Measurements from ENCODE around the gene USP31.
"Not testable (repeated sequence)": the region's sequence is repeated elsewhere in the genome, so short reads cannot be mapped to it uniquely, and the experiment has no call there.

The USP31 gene

DNA sequence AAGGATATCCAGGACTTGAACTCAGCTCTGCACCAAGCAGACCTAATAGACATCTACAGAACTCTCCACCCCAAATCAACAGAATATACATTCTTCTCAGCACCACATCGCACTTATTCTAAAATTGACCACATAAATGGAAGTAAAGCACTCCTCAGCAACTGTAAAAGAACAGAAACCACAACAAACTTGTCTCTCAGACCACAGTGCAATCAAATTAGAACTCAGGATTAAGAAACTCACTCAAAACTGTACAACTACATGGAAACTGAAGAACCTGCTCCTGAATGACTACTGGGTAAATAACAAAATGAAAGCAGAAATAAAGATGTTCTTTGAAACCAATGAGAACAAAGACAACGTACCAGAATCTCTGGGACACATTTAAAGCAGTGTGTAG lies 52.8 kb downstream of the USP31 start:
- not testable (repeated sequence) for DNase-seq (ENCODE audit: low read depth)

DNA sequence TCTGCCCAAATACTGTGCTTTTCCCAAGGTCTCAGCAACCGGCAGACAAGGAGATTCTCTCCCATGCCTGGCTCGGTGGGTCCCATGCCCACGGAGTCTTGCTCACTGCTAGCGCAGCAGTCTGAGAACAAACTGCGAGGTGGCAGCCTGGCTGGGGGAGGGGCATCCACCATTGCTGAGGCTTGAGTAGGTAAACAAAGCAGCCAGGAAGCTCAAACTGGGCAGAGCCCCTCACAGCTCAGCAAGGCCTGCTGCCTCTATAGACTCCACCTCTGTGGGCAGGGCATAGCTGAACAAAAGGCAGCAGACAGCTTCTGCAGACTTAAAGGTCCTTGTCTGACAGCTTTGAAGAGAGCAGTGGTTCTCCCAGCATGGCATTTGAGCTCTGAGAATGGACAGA lies 55.1 kb downstream of the USP31 start:
- not testable (repeated sequence) for DNase-seq (ENCODE audit: low read depth)

DNA sequence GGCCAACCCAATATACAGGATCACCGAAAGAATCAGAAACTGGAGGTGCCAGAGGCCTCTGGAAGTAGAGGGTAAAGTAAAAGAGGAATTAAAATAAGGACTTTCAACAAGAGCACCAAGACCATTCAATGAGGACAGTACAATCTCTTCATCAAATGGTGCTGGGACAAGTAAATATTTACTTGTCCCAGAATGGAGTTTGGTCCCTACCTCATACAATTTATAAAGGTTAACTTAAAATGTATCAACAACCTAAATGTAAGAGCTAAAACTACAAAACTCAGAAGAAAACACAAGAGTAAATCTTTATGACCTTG lies 56.5 kb downstream of the USP31 start:
- DNase-seq (ENCODE audit: low read depth) = no peak

DNA sequence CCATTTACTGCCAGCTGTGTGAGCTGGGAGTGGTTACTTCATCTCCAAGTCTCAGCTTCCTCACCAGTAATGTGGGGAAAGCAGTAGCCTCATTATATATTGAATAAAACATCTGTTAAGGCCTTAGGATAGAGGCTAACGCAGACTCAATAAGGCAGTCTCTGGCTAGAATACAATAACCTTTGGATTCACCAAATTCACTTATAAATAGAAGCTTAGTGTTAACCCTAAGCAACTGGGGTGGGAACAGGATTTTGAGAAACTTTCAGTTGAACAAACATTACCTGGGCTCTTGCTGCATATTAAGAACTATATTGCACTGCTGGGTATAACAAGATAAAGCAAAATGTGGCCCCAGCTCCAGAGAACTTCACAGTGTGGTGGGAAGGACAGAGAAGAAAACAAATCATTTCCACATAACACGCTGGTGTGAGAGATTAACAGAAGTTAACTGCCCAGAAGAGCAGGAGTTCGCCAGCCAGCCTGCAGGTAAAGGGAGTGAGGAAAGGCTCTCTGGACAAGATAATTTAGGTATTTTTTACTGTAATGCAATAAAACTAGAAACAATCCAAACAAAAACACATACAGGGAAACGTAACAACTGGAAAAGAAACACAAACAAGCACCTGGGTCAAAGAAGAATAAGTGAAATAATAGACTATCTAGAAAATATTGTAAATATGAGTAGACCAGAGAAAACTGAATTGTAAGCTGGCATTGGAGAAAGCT lies 57.0 kb downstream of the USP31 start:
- no peak for DNase-seq (ENCODE audit: low read depth)

DNA sequence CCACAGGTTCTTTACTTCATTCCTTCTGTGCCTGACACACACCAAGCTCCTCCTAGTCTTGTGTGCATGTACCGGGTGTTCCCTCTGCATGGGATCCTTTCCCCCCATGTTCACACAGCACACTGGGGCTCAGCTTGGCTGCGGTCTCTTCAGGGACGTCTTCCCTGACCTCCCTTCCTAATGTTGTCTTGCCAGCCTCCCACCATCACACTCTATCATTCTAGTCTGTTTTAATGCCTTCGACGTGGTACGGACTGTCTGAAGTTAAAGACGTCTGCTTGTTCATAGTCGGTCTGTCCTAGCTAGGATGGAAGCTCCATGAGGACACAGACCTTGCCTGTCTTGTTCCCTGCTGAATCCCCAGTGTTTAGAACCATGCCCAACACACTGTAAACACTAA lies 60.1 kb downstream of the USP31 start:
- DNase-seq (ENCODE audit: low read depth) = no peak

DNA sequence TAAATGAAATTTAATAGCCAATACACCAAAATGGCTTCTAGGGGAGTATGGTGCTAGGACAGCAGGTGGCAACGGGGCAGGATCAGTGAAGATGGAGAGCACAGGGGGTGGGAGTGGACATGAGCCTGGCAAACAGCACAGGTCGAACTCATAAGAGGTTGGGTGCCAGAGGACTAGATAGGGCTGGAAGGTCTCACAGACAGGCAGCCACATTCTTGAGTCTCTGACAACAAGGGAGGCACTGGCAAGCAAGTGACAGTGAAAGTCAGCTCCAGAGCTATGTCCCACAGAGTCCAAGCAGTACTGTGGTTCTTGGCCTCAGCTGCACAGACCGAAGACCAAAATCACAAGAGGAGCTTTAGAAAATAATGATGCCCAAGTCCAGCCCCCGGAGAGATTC lies 61.2 kb downstream of the USP31 start:
- no peak for DNase-seq (ENCODE audit: low read depth)

DNA sequence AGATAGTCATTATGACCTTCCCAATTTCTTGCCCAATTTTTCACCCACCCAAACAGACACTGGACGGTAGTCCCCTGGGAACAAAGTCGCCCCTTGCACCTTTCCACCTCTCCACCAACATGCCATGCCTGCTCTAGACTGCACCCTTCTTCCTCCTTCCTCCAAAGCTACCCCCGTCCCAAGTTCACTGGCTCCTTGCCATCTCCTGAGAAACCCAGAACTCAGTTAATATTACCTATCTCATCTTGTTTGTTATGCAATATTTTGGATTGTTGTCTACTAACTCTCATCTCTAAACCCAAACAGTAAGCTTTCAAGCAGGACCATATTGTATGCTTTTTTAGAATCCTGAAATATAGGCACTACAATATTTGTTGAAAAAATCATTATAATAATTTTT lies 63.3 kb downstream of the USP31 start:
- no peak for DNase-seq (ENCODE audit: low read depth)

DNA sequence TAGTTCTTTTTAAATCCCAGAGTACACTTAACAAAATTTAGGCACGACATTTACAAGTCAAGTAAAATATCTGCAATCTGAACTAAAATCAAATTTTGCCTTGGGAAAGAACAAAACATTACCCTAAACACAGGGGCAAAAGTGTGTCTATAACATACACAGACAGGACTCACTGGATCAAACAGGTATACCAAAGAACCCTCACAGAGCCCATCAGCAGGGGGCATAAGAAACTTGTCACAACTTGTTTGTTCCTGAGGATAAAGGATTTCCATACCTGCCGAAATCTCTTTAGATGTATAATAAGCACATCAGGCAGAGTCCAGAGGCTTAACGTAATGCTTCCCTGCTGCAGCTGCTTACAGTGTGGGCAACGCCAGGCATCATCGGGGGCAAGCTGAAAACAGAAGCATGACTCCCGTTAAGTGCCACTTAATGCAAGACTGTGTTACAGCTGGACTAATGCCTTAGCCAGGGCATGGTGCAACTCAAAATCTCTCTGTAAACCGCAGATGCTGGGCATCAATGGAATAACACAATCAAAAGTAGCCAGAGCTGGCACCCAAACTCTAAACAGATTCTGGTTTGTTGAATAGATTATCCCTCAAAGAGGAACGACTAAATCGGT lies 67.0 kb downstream of the USP31 start:
- DNase-seq (ENCODE audit: low read depth) = no peak

DNA sequence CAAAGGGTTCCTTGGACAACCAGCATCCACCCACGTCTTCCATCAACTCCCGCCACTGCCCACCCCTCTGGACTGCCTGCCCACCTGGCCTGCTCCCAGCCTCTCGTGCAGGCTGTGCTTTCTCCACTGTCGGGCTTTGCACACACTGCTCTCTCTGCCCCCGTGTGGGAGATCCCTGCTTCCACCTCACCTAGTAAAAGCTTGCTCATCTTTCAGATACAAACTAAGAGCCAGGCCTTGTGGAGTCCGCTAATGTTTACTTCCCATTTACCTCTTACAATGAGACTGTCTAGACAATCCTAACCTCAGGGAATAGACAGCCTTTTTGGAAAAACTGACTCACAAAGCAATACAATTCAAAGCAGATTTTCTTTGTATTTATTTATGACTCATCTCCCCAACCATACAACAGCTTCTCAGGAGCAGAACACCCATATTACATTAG lies 67.6 kb downstream of the USP31 start:
- DNase-seq (ENCODE audit: low read depth) = no peak

DNA sequence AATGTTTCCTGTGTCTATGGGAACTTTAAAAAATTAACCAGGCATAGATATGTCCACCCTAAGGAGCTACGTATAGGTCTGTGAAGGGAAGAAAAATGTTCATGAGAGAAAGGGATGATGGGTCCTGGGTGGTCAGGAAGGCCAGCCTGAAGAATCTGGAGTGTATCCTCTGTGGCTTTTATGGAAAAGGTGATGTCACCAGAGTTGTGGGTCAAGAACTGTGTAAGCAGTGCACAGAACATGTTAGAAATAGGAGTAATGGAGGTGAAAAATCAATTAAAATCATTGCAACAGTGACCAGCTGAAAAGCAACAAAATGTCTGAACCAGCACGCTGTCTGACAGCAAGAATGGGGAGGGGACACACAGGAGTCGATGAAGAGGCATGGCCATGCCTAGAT lies 68.5 kb downstream of the USP31 start:
- DNase-seq (ENCODE audit: low read depth) = no peak

DNA sequence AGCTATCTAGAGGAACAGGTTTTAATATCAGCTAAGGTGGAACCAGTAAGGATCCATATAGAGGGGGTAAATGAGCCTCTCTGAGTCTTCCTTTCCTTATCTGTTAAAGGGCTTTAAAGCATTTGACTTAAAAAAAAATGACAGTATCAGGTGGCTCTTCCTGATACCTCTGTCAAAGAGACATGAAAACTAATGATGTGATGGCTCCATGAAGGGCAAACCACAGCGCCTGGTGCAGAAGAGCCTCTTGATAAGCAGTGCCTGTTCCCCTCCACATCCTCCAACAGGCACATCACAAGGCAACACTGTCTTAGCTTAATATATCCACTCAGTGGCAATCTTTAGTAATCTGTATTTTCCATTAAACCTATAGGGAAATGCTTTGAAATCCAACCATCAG lies 68.9 kb downstream of the USP31 start:
- no peak for DNase-seq (ENCODE audit: low read depth)

DNA sequence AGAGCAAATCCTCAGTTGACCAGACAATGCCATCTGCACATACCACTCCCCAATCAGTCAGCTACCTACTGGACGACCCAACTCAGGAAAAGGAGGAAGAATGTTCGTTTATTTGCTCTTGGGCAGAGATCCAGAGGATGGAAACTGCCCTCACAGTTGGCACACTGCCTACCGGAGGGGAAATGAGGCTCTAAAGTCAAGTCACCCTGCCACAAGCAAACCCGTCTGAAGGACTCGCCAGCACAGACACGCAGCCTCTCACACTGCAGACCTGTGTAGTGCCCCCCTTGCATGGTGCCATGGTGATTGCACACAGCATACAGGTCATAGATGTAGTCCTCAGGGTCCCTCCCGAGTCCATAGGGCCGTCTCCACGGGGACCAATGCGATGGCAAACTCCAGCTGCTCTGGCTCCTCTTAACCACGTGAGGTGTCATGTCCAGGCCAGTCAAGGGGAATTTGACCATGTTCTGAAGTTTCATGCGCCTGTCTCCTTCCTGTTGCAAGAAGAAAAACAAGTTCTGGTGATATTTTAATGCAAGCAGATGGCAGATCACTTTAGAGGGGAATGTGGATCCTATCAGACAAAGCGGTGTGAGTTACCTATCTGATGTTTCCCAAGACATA lies 69.5 kb downstream of the USP31 start:
- DNase-seq (ENCODE audit: low read depth) = no peak

DNA sequence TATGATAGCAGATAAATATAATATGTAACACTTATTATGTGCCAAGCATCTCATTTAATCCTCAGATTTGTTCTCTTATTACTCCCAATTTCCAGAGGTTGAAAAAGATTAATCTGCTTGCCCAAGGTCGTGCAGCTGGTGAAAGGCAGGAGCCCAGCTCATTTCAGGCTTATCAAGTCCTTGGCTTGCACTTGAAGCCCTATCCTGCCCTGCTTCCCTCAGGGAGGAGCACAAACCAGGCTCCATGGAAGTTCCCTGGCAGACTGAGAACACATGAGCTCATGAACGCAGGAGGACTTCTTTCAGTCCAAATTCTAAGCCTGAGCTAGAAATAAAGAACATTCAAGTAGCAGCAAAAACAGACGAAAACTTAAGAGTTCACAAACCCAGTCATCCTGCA lies 74.8 kb downstream of the USP31 start:
- no peak for DNase-seq (ENCODE audit: low read depth)

DNA sequence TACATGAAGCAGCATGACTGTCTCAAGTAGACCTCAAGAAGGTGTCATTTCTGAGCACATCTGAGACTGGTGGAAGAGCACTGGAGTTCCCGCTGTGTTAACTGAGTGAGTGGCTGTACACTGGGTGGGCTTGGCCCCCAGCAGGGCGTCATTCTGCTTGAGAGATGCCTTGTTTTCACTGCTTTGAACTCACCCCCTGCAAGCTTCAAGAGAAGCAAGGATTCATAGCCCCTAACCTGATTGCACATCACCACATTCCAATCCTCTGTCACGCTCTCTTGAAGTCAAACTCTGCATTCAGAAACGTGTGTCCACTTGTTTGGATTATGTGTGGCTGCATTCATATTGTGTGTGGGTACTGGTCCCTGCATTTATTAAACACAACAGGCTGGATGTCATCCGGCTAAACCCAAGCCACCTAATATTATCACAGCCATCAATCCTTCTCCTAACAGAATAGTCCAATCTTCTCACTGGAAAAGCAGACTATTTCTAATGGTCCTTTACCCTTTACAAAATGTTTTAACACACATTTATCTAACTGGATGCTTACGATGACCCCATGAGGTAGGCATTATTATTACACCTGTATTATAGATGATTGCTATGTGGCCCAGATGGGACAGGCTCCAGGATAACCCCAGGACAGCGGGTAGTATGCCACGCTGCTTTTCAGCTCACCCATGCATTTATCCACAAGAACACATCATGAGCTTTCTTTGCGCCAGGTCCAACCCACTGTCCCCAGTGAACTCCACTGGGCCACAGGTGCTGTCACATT lies 76.3 kb downstream of the USP31 start:
- no peak for DNase-seq (ENCODE audit: low read depth)

DNA sequence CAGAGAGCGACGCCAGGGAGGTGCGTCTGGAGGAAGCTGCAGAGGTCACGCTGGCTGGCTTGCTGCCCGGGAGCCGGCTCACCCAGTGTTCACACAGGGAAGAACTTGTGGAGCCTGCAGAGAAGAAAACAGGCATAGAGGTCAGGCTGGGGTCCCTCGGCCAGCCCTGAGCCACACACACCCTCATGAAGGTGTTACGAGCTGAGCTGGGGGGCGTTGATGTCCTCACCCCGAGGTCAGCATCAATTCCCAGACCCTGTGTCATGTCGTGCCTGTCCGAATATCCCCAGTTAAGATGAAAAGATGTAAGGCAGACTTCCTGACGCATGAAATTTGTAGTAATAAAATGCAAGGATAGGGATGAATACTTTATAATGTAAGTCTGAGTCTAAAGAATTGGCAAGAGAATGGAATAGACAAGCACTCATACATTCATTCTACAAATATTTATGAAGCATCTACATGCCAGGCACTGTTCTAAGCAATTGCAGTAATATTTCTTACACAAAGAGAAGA lies 77.1 kb downstream of the USP31 start:
- no peak for DNase-seq (ENCODE audit: low read depth)

DNA sequence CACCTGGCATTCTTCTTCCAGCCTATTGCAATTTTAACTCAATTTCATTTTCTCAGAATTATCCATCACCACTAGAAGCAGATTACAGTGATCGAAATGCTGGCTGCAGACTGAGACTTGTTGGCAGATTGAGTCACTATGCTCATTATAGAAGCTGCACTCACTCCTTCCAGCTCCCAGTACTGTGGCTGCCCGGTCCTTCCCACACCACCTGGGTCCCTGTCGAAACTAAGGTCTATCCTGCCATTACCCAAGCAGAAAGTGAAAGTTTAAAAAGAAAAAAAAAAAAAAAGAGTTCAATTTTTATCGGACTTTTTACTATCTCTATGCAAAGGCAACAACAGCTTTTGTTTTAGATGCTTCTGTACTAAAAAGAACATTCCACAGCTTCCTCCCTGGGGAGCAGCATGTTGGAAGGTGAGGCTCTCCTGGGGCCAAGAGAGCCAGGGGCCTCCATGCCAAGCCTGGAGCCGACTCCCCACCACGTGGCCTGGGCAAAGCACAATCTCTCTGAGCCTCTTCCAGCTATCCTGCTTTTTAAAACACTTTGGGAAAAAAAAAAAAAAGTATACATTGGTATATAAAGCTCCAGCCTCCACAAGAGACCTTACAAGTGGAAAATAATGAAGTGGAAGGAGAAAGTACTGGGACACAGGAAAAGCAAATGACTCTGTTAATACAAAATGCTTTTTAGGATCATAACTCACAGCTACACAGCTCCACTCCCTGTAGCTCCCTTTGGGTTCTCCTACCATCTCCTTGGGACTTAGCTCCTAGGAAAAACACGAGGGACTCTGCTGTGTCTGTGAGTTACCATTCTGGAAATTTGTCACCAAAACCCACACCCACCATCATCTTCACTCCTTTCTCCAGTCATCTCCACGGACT lies 77.8 kb downstream of the USP31 start:
- DNase-seq (ENCODE audit: low read depth) = no peak

DNA sequence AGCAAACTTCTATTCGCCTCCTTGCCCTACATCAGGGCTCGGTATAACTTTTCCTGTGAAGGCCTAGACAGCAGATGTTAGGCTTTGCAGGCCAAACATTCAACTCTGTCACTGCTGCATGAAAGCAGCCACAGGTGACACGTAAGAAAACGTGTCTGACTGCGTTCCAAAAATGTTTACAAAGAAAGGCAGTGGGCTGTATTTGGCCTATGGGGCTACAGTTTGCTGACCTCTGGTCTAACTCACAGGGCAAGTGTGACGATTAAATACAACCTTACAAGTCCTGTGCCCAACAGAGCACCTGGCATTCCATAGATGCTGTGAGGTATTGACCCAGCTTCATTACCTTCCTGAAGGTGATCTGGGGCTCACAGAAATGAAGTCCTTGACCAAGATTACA lies 79.4 kb downstream of the USP31 start:
- DNase-seq (ENCODE audit: low read depth) = no peak

DNA sequence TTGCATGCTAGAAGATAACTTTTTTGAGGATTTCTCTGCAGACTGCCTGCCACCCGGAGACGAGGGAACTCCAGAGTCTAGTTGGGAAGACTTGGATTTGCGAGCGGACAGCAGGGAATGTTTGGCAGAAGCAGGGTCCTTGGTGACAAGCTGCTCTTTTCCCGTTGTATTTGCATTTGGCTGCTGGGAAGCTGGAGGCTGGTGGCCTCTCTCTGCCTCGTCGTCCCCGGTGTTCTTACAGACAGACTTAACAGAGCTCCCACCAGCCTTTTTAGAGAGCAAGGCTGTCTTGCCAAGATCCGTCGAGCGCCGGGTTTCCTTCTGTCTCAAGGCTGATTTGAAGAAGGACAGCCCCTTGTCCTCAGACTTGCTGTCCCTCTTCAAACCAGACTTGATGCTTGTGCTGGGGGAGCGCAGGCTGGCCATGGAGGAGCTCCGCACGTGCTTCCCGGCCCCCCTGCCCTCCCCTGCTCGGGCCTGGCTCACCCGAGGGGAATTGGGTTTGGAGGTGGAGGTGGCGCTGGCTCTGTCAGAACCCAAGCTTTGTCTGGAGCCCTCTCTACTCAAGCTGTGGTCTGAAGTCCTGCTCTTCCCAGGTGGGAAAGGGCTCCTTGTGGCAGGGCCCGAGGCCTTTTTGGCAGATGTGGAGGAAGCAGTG lies 81.0 kb downstream of the USP31 start:
- DNase-seq (ENCODE audit: low read depth) = no peak

DNA sequence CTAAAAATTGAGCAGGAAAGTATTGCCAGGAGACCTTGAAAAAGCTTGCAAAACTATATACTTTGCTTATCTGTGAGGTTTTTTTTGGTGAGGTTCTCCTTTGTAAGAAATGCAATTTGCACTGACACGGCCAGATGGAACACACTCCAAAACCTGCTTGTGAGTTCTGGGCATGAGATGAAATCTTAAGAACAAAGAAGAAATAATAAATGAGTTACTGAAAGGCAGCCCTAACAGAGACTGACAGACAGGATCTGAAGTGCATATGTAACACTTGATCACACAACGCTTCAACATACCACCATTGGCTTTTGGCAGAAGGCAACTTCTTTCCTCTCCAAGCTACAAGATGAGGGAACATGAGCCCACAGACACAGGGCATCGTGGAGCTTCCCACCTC lies 82.6 kb downstream of the USP31 start:
- DNase-seq (ENCODE audit: low read depth) = no peak

DNA sequence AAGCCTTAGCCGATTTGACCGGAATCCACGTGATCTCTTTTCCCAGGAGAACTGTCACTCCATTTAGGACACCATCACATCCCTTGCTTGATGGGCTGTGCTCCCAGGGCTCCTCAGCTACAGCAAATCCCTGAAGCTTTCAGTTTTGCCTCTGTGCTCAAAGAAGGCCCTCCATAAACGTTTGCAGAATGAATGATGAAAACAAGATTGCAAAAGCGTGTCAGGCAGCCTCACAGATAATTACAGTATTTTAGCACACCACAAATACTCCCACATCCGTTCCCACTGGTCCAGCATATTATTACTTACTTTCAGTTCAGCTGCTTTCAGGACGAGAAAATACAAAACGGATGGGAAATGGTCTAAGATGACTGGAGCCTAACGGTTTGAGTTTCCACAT lies 84.6 kb downstream of the USP31 start:
- DNase-seq (ENCODE audit: low read depth) = no peak

DNA sequence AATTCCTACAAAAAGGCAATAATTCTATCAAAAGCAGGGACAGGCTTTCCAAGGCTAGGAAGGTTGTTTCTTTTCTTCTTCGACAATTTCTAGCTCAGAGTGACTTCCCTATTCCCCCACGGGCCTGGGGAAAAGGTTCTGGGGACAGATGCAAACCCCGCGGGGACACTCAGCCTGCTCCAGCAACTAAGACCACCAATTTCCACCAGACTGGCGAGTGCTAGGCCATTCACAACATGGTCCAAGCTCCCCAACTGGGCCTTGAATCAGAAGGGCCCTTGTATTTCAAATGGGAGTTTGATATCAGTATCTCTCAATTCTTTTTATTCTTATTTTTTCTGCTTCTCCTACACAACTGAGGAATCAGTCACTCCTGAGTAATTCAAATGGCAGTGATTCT lies 86.7 kb downstream of the USP31 start:
- no peak for DNase-seq (ENCODE audit: low read depth)

Data from activated T-cell treated with anti-CD3 and anti-CD28 coated beads for 24 hours (primary cell).